ENCODE data around the gene ZMYND8.

DNA sequence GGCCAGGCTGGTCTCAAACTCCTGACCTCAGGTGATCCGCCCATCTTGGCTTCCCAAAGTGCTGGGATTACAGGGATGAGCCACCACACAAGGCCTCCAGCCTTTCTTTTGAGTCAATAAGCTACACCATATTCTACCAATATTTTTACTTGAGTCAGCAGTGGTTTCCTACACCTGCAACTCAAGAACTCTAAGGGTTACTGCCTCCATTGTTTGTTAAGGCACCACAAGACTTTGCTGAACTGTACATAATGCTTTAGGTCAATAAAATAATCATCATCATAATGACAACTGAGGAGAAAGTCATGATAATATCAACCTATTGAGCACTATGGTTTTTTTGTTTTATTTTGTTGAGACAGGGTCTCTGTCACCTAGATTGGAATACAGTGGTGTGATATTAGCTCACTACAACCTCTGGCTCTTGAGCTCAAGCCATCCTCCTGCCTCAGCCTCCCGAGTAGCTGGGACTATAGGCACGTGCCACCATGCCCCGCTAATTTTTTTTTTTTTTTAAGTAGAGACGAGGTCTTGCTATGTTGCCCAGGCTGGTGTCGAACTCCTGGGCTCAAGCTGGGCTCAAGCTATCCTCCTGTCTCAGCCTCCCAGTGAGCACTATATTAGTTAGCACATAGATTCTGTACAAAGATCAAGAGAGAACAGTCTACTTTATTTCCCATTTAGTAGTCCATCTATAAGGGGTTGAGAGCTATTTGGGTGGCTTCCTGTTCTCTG lies 34.9 kb upstream of the ZMYND8 start:
- TF ChIP-seq POLR2A (IDR thresholded peaks at IDR 0.05): no peak
- TF ChIP-seq, protein P1, sequence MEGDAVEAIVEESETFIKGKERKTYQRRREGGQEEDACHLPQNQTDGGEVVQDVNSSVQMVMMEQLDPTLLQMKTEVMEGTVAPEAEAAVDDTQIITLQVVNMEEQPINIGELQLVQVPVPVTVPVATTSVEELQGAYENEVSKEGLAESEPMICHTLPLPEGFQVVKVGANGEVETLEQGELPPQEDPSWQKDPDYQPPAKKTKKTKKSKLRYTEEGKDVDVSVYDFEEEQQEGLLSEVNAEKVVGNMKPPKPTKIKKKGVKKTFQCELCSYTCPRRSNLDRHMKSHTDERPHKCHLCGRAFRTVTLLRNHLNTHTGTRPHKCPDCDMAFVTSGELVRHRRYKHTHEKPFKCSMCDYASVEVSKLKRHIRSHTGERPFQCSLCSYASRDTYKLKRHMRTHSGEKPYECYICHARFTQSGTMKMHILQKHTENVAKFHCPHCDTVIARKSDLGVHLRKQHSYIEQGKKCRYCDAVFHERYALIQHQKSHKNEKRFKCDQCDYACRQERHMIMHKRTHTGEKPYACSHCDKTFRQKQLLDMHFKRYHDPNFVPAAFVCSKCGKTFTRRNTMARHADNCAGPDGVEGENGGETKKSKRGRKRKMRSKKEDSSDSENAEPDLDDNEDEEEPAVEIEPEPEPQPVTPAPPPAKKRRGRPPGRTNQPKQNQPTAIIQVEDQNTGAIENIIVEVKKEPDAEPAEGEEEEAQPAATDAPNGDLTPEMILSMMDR (IDR thresholded peaks at IDR 0.05): no peak
